Mammary epithelial cell (primary cell): ENCODE measurements around the gene DNMBP.

Source experiments
- EZH2 ChIP-seq: IDR thresholded peaks from 2 replicates; pipeline ENCODE4 v1.6.1; 2012; ENCODE audit warnings: low read length, inconsistent platforms, borderline replicate concordance
- TF ChIP-seq, protein P1 (sequence below), 2 donors: IDR thresholded peaks in 1 of 2; conservative IDR thresholded peaks in 1 of 2; 2 replicates each; pipeline ENCODE4 v1.5.1; 2011 to 2012; ENCODE audit warnings: inconsistent platforms in 2 of 2, low read length in 2 of 2, mild to moderate bottlenecking in 2 of 2, control low read depth in 1 of 2, low read depth in 1 of 2; ENCODE audit not compliant: insufficient read depth in 1 of 2; ENCODE audit errors: extremely low read depth in 1 of 2

DNA sequence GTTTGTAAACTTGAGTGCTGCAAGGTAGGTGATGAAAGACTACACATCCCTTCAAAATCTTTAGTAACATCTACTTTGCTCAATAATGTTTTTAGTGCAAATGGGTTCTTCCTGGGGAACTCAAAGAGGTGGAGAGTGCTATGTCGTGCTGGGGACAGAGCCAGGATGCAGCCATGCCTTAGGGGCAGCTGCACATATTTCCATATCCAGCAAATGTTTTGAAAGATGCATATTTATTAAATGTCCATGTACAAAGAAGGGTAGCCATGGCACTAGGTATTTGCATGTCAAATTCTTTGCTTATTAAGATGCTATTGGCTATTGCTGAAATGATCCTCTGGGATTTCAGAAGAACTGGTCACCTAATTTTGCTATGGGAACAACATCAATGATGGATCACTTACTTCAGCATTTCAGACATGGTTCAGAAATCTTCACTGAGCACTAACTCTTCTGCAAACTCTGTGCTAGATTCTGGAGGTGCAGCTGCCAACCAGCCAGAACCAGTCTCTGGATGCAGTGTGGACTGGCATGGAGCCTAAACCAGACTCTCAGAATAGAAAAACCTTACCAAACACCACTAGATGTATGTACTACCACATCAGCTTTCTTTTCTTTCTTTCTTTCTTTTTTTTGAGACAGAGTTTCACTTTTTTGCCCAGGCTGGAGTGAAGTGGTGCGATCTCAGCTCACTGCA, 31.7 kb upstream of the DNMBP start:
- TF ChIP-seq, protein P1, sequence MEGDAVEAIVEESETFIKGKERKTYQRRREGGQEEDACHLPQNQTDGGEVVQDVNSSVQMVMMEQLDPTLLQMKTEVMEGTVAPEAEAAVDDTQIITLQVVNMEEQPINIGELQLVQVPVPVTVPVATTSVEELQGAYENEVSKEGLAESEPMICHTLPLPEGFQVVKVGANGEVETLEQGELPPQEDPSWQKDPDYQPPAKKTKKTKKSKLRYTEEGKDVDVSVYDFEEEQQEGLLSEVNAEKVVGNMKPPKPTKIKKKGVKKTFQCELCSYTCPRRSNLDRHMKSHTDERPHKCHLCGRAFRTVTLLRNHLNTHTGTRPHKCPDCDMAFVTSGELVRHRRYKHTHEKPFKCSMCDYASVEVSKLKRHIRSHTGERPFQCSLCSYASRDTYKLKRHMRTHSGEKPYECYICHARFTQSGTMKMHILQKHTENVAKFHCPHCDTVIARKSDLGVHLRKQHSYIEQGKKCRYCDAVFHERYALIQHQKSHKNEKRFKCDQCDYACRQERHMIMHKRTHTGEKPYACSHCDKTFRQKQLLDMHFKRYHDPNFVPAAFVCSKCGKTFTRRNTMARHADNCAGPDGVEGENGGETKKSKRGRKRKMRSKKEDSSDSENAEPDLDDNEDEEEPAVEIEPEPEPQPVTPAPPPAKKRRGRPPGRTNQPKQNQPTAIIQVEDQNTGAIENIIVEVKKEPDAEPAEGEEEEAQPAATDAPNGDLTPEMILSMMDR (conservative IDR thresholded peaks at IDR 0.05 in 1 of 2, IDR thresholded peaks at IDR 0.05 in 1 of 2; ENCODE audit: extremely low read depth in 1 of 2, insufficient read depth in 1 of 2, low read depth in 1 of 2, low read length in 2 of 2) = no peak
- no peak for TF ChIP-seq EZH2
